MM.1S (cell line): ENCODE measurements around the gene CACNG5.

Source experiments
- CTCF ChIP-seq: fragments of 300-600 bp; sonication (generic); IDR thresholded peaks from 2 replicates; pipeline ENCODE4 v1.5.1; 2016; ENCODE audit warnings: antibody characterized with exemption, low read length, mixed read lengths
- EZH2 ChIP-seq: fragments of 300-600 bp; sonication (generic); optimal IDR thresholded peaks from 2 replicates; pipeline ENCODE3; 2017; ENCODE audit warnings: low read depth, mild to moderate bottlenecking, antibody characterized with exemption, low read length, mixed read lengths

- TF ChIP-seq CTCF = no peak
- no peak for TF ChIP-seq EZH2
Measured at GRCh38 chr17:66873962-66874361, 39.0 kb downstream of the CACNG5 start.
